HepG2 (cell line): ENCODE results near the gene RNF126. TPM values are rescaled to one million over a fixed set of nuclear protein-coding genes. Genes with fewer than 3 reads are reported as not detected.

Experiments used
- ATAC-seq: fragments of 200-7000 bp; cut with Tn5 transposase; 3 replicates; pipeline ENCODE4 v1.9.1; 2020; ENCODE audit warnings: mild to moderate bottlenecking, moderate library complexity
- BruUV-seq: library from RNA; stranded (reverse); fragments of 400-500 nt; replicated peaks from 2 replicates; lab custom pipeline; 2021; lab: Mats Ljungman, UMichigan
- CTCF ChIA-PET: fragments of 300-600 bp; formaldehyde crosslinking; extraction: SDS; loops from one replicate; lab custom pipeline; 2021; ENCODE audit warnings: low total read pairs, inconsistent platforms, low intra/inter-chr PET ratio; lab: Yijun Ruan, JAX
- POLR2A ChIA-PET: fragments of 350-600 bp; sonication (Branson Sonifier 250); formaldehyde crosslinking; loops from one replicate; lab custom pipeline; 2020; ENCODE audit warnings: antibody characterized with exemption, inconsistent platforms; lab: Yijun Ruan, JAX
- DNase-seq: peaks from one replicate; pipeline ENCODE4 v3.0.0-alpha.2; 2015; ENCODE audit warnings: low spot score
- FAIRE-seq: peaks from 3 replicates; lab custom pipeline; 2011; peaks lifted over from hg19 to GRCh38; lab: Jason Lieb, UNC
- H2AFZ ChIP-seq: one replicate; pipeline ENCODE4 v1.6.1; 2011; ENCODE audit warnings: low read length, inconsistent platforms
- H3K27ac ChIP-seq: fragments of 300-600 bp; 3 replicates; pipeline ENCODE4 v1.8.0; 2011; ENCODE audit warnings: mixed run types, mild to moderate bottlenecking, mixed read lengths, low read length, inconsistent platforms; ENCODE audit not compliant: insufficient read depth; ENCODE audit errors: extremely low read length
- H3K27me3 ChIP-seq, 2 experiments: fragments of 200-600 bp in 1 of 2; 2 replicates in 1 of 2; 3 replicates in 1 of 2; pipeline versions ENCODE4 v1.6.0 to v1.8.0; 2011; ENCODE audit warnings: low read length in 2 of 2, mild to moderate bottlenecking in 2 of 2, moderate library complexity in 2 of 2, inconsistent platforms in 1 of 2; ENCODE audit not compliant: insufficient read depth in 2 of 2, control insufficient read depth in 1 of 2
- H3K36me3 ChIP-seq, 2 experiments: fragments of 200-600 bp in 1 of 2; replicated peaks in 1 of 2; 2 replicates in 1 of 2; 3 replicates in 1 of 2; pipeline versions ENCODE4 v1.5.1 to v1.8.0; 2011; ENCODE audit warnings: low read length in 2 of 2, inconsistent platforms in 1 of 2; ENCODE audit not compliant: insufficient read depth in 2 of 2, control insufficient read depth in 1 of 2
- H3K4me1 ChIP-seq: 2 replicates; pipeline ENCODE4 v1.5.1; 2012; ENCODE audit warnings: low read length, inconsistent platforms; ENCODE audit not compliant: insufficient read depth
- H3K4me2 ChIP-seq: 2 replicates; pipeline ENCODE4 v1.6.0; 2011; ENCODE audit warnings: low read depth, low read length, inconsistent platforms
- H3K4me3 ChIP-seq, 3 experiments: fragments of 200-600 bp in 1 of 3; sonication (generic), shearing (Covaris generic) in 1 of 3; replicated peaks in 1 of 3; 2 replicates each; pipeline ENCODE4 v1.5.1; 2011 to 2016; ENCODE audit warnings: low read length in 3 of 3, inconsistent platforms in 2 of 3, low read depth in 2 of 3, mild to moderate bottlenecking in 2 of 3, control low read depth in 1 of 3, mixed read lengths in 1 of 3; ENCODE audit not compliant: insufficient read depth in 1 of 3
- H3K79me2 ChIP-seq: one replicate; pipeline ENCODE4 v1.6.1; 2011; ENCODE audit warnings: low read length, inconsistent platforms; ENCODE audit not compliant: insufficient read depth
- H3K9ac ChIP-seq: 2 replicates; pipeline ENCODE4 v1.6.0; 2011; ENCODE audit warnings: mild to moderate bottlenecking, low read depth, low read length, inconsistent platforms; ENCODE audit not compliant: insufficient read depth
- H3K9me3 ChIP-seq: 2 replicates; pipeline ENCODE4 v1.5.1; 2012; ENCODE audit warnings: mild to moderate bottlenecking, low read length
- H4K20me1 ChIP-seq: 2 replicates; pipeline ENCODE4 v1.6.0; 2011; ENCODE audit warnings: inconsistent platforms, mild to moderate bottlenecking, low read length, moderate library complexity; ENCODE audit not compliant: insufficient read depth
- WIZ ChIP-seq: sonication (generic); formaldehyde crosslinking; IDR thresholded peaks from 2 replicates; pipeline ENCODE4 v1.5.1; 2020; ENCODE audit warnings: mild to moderate bottlenecking, missing genetic modification reagents
- ZNF232 ChIP-seq: sonication (generic); formaldehyde crosslinking; IDR thresholded peaks from 2 replicates; pipeline ENCODE4 v1.4.0; 2020; ENCODE audit warnings: missing genetic modification reagents, borderline replicate concordance
- ZNF556 ChIP-seq: sonication (generic); formaldehyde crosslinking; IDR thresholded peaks from 2 replicates; pipeline ENCODE4 v1.4.0; 2020; ENCODE audit warnings: mild to moderate bottlenecking, missing genetic modification reagents, borderline replicate concordance
- ZNF629 ChIP-seq: sonication (generic); formaldehyde crosslinking; conservative IDR thresholded peaks from 2 replicates; pipeline ENCODE4 v1.5.0; 2020; ENCODE audit warnings: missing genetic modification reagents
- WGBS: methylation state at CpG from one replicate; pipeline ENCODE4 v1.1.6; 2017; ENCODE audit warnings: low lambda C conversion rate; 5-methylcytosine and 5-hydroxymethylcytosine counted together
- in situ Hi-C: cut with HindIII; loops from 2 replicates; pipeline ENCODE4 v1.10.0; 2017; ENCODE audit warnings: low pct_unique_long_range_greater_than_20kb; ENCODE audit not compliant: extremely low pct_ligation_motif_present
- intact Hi-C: fragments of 100-400 bp; cut with micrococcal nuclease; formaldehyde crosslinking; loops from one replicate; pipeline ENCODE4 v1.10.0; 2022; ENCODE audit not compliant: unreplicated experiment
- polyA plus RNA-seq, 8 experiments: library from polyadenylated mRNA; depleted of rRNA in 3 of 8; stranded (reverse) in 7 of 8; unstranded in 1 of 8; fragments of >200 nt; fragmentation: Illumina TruSeq in 4 of 8; extraction: Trizol in 4 of 8; gene quantifications; 2 replicates each; pipeline versions ENCODE4 v1.2.1 to v1.2.3, GENCODE V29; 2011 to 2016; ENCODE audit warnings: low read depth in 4 of 8, missing spikeins in 1 of 8, mixed read lengths in 1 of 8; ENCODE audit not compliant: insufficient read depth in 1 of 8
- total RNA-seq, 5 experiments: library from RNA; depleted of rRNA; stranded (reverse); fragments of >200 nt; fragmentation: Illumina TruSeq; extraction: Trizol; gene quantifications; 2 replicates each; pipeline ENCODE4 v1.2.3, GENCODE V29; 2016; ENCODE audit warnings: low read depth in 1 of 5
- TF ChIP-seq, protein P1 (sequence below): sonication (generic); formaldehyde crosslinking; IDR thresholded peaks from 2 replicates; pipeline ENCODE4 v1.8.1; 2022; ENCODE audit warnings: mild to moderate bottlenecking, missing genetic modification reagents
- TF ChIP-seq, protein P2 (sequence below): IDR thresholded peaks from 2 replicates; pipeline ENCODE4 v1.6.1; 2012; ENCODE audit warnings: inconsistent platforms

Gene RNF126
- total and polyA plus RNA-seq, 2 of the 13 experiments (the other 11 are each of a cell fraction or from before 2014, with no cell fraction given) = 23.2 to 34.0 TPM

DNA sequence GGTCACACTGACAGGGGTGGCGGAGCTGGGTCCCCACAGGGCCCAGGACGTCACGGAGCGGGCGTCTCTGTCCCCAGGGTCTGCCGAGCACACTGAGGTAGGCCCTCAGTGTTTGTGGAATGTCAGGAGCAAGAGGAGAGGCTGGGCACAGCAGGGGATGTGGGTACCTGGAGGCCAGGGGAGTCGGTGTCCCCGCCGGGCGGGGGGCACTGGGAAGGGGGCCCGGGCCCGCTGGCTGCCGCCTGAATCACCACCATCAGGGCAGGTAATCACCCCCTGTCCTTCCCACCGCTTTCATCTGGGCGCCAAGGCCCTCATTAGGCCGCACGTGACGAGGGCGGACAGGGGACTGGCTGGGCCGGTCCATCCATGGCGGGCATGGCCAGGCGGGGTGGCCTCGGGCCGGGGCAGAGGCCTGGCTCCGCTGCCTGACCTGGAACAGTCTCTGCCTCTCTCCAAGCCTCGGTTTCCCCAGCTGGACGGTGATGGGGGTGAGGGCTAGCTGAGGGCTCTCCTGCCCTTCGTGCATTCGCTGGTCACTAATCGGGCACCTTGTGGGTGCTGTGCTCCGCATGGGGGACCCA is 22.3 kb downstream of the RNF126 start (continued):
- TF ChIP-seq, protein P1, sequence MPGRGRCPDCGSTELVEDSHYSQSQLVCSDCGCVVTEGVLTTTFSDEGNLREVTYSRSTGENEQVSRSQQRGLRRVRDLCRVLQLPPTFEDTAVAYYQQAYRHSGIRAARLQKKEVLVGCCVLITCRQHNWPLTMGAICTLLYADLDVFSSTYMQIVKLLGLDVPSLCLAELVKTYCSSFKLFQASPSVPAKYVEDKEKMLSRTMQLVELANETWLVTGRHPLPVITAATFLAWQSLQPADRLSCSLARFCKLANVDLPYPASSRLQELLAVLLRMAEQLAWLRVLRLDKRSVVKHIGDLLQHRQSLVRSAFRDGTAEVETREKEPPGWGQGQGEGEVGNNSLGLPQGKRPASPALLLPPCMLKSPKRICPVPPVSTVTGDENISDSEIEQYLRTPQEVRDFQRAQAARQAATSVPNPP = no peak

DNA sequence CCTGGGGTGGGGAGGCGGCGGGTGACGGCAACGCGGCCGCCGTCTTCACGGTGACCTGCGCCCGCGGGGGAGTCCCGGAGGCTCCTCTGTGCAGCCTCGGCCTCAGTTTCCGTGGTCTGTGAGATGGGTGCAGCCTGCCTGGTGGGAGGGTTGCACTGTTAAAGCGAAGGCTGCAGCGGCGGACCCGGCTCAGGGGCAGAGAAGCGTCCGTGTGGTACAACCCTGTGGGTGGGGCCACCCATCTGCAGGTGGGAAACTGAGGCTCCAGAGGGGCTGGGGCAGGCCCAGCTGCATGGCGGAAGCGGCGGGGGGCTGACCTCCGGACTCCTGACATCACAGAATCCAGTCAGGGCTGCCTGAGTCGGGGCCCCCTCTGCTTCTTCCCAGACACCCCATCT is 22.9 kb downstream of the RNF126 start:
- intact Hi-C loops = no loop called here
- H3K79me2 ChIP-seq = no peaks in the 10 kb centered on the region
- H2AFZ ChIP-seq = no peak overlapping the region
- peak overlapping the region in 2 of 3 experiments; percentile 16 to 23; a peak in 2 of 6 replicates for H3K4me3 ChIP-seq
- ATAC-seq = no peak
- POLR2A ChIA-PET = no interaction called here
- in situ Hi-C loops = no loop called here
- no peak for TF ChIP-seq ZNF232 (CRISPR knock-in tag)
- TF ChIP-seq WIZ = no peak
- peak; percentile 81 for TF ChIP-seq ZNF629 (CRISPR knock-in tag)
- TF ChIP-seq, protein P2, sequence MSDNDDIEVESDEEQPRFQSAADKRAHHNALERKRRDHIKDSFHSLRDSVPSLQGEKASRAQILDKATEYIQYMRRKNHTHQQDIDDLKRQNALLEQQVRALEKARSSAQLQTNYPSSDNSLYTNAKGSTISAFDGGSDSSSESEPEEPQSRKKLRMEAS = peak; percentile 2; the same call in 1 of the 2 replicates
- TF ChIP-seq ZNF556 (CRISPR knock-in tag) = no peak
- H3K9ac ChIP-seq = no peak overlapping the region
- CTCF ChIA-PET = no interaction called here
- H4K20me1 ChIP-seq = no peaks in the 10 kb centered on the region
- FAIRE-seq = no peak
- no peak for DNase-seq
- no peaks in the 10 kb centered on the region for H3K9me3 ChIP-seq
- no TSS peak for BruUV-seq
- H3K27me3 ChIP-seq = no peaks in the 10 kb centered on the region
- H3K27ac ChIP-seq = no peak overlapping the region
- WGBS = 82% methylated on average over 21 of the region's 25 CpGs
- H3K36me3 ChIP-seq = no peaks in the 10 kb centered on the region; a peak in 1 of 5 replicates
- H3K4me1 ChIP-seq = 0 out of 2 replicates have a peak, but pooled peaks cover 7% of the 10 kb centered on the region
- no peak overlapping the region for H3K4me2 ChIP-seq
